ENCODE data around the gene RNF4.

GRCh38 chr4:2441393-2442174 is 27.3 kb upstream of the RNF4 start:
- TF ChIP-seq KAT2A (conservative IDR thresholded peaks at IDR 0.05; ENCODE audit: control insufficient read depth, low read depth, low read length), result no peak
- TF ChIP-seq, protein P1, sequence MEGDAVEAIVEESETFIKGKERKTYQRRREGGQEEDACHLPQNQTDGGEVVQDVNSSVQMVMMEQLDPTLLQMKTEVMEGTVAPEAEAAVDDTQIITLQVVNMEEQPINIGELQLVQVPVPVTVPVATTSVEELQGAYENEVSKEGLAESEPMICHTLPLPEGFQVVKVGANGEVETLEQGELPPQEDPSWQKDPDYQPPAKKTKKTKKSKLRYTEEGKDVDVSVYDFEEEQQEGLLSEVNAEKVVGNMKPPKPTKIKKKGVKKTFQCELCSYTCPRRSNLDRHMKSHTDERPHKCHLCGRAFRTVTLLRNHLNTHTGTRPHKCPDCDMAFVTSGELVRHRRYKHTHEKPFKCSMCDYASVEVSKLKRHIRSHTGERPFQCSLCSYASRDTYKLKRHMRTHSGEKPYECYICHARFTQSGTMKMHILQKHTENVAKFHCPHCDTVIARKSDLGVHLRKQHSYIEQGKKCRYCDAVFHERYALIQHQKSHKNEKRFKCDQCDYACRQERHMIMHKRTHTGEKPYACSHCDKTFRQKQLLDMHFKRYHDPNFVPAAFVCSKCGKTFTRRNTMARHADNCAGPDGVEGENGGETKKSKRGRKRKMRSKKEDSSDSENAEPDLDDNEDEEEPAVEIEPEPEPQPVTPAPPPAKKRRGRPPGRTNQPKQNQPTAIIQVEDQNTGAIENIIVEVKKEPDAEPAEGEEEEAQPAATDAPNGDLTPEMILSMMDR (IDR thresholded peaks at IDR 0.05 in 2 of 3, conservative IDR thresholded peaks at IDR 0.05 in 1 of 3; ENCODE audit: control insufficient read depth in 2 of 3, extremely low read depth in 1 of 3, insufficient read depth in 1 of 3, low read depth in 3 of 3, low read length in 3 of 3), result peak; percentile 91 to 99 (median 95)
- no peak for TF ChIP-seq NRF1 (conservative IDR thresholded peaks at IDR 0.05; ENCODE audit: low read depth, low read length)
- TF ChIP-seq CEBPZ (IDR thresholded peaks at IDR 0.05; ENCODE audit: low read depth, low read length), result no peak
- TF ChIP-seq, protein P2, sequence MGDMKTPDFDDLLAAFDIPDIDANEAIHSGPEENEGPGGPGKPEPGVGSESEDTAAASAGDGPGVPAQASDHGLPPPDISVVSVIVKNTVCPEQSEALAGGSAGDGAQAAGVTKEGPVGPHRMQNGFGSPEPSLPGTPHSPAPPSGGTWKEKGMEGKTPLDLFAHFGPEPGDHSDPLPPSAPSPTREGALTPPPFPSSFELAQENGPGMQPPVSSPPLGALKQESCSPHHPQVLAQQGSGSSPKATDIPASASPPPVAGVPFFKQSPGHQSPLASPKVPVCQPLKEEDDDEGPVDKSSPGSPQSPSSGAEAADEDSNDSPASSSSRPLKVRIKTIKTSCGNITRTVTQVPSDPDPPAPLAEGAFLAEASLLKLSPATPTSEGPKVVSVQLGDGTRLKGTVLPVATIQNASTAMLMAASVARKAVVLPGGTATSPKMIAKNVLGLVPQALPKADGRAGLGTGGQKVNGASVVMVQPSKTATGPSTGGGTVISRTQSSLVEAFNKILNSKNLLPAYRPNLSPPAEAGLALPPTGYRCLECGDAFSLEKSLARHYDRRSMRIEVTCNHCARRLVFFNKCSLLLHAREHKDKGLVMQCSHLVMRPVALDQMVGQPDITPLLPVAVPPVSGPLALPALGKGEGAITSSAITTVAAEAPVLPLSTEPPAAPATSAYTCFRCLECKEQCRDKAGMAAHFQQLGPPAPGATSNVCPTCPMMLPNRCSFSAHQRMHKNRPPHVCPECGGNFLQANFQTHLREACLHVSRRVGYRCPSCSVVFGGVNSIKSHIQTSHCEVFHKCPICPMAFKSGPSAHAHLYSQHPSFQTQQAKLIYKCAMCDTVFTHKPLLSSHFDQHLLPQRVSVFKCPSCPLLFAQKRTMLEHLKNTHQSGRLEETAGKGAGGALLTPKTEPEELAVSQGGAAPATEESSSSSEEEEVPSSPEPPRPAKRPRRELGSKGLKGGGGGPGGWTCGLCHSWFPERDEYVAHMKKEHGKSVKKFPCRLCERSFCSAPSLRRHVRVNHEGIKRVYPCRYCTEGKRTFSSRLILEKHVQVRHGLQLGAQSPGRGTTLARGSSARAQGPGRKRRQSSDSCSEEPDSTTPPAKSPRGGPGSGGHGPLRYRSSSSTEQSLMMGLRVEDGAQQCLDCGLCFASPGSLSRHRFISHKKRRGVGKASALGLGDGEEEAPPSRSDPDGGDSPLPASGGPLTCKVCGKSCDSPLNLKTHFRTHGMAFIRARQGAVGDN (IDR thresholded peaks at IDR 0.05), result no peak
- no peak for TF ChIP-seq POLR2AphosphoS5 (IDR thresholded peaks at IDR 0.05; ENCODE audit: low read length)
- TF ChIP-seq CHD2 (IDR thresholded peaks at IDR 0.05; ENCODE audit: borderline replicate concordance, low read depth, low read length), result peak; percentile 29; the same call in 1 of the 2 replicates
- no peak for TF ChIP-seq USF1 (IDR thresholded peaks at IDR 0.05; ENCODE audit: borderline replicate concordance, extremely low read length, insufficient read depth, low read depth, low read length)
- no peak for TF ChIP-seq SIX5 (IDR thresholded peaks at IDR 0.05; ENCODE audit: low read depth, low read length, severe bottlenecking)
- TF ChIP-seq FOXK2 (IDR thresholded peaks at IDR 0.05), result no peak

All from GM12878 (cell line).